C4-2B (cell line): ENCODE results near the gene BMERB1.
"Not testable (repeated sequence)": the region's sequence is repeated elsewhere in the genome, so short reads cannot be mapped to it uniquely, and the experiment has no call there.

Source experiments
- H3K27ac ChIP-seq: fragments of 450-650 bp; 2 replicates; pipeline ENCODE4 v1.5.1; 2017
- ZFX ChIP-seq: fragments of 450-650 bp; IDR thresholded peaks from 2 replicates; pipeline ENCODE4 v1.6.1; 2017
- TF ChIP-seq, protein P1 (sequence below): fragments of 450-650 bp; conservative IDR thresholded peaks from 2 replicates; pipeline ENCODE4 v1.5.1; 2017; ENCODE audit warnings: mild to moderate bottlenecking

Gene BMERB1

DNA sequence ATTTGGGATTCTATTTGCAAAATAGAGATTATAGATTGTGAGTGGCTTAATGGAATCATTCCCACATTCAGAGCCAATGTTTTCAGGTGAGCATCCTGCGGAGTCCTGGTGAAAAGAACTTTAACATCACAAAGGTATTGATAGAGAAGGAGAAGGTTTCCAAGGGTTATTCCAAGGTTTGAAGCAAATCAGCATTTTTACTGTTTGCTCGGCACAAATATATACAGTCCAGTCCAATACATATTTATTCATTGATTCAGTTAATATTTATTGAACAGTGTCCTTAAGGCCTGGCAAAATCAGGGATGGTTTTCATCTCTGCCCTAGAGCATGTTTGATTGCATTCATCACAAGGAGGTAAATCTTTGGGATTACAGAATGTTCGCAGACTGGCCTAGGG lies 32.4 kb upstream of the BMERB1 start:
- TF ChIP-seq, protein P1, sequence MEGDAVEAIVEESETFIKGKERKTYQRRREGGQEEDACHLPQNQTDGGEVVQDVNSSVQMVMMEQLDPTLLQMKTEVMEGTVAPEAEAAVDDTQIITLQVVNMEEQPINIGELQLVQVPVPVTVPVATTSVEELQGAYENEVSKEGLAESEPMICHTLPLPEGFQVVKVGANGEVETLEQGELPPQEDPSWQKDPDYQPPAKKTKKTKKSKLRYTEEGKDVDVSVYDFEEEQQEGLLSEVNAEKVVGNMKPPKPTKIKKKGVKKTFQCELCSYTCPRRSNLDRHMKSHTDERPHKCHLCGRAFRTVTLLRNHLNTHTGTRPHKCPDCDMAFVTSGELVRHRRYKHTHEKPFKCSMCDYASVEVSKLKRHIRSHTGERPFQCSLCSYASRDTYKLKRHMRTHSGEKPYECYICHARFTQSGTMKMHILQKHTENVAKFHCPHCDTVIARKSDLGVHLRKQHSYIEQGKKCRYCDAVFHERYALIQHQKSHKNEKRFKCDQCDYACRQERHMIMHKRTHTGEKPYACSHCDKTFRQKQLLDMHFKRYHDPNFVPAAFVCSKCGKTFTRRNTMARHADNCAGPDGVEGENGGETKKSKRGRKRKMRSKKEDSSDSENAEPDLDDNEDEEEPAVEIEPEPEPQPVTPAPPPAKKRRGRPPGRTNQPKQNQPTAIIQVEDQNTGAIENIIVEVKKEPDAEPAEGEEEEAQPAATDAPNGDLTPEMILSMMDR = no peak
- no peak for TF ChIP-seq ZFX
- no peak overlapping the region for H3K27ac ChIP-seq

GRCh38 chr16:15403392-15403995 lies 30.9 kb upstream of the BMERB1 start:
- no peak for TF ChIP-seq ZFX
- TF ChIP-seq, protein P1 = no peak
- no peak overlapping the region for H3K27ac ChIP-seq

GRCh38 chr16:15404091-15404490 lies 30.3 kb upstream of the BMERB1 start:
- not testable (repeated sequence) for H3K27ac ChIP-seq

DNA sequence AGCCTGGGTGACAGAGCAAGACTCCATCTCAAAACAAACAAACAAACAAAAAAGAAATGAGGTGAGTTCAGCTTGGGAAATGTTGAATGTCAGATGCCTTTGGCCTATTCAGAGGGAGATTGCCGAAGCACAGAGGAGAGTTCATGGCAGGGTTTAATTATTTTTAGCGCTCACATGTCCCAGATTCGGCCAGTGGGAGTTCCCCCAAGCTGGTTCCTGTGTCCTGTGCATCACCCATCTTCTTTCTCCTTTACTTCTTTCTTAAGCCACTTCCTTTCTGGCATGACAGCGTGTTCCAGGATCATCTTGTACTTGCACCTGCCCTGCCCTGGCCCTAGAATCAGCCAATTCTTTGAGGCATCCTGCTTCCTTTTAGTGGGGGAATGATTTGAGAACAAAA lies 29.6 kb upstream of the BMERB1 start:
- TF ChIP-seq, protein P1 = no peak
- no peak for TF ChIP-seq ZFX
- 0 out of 2 replicates have a peak overlapping the region, but pooled peaks have one; percentile 10 for H3K27ac ChIP-seq

DNA sequence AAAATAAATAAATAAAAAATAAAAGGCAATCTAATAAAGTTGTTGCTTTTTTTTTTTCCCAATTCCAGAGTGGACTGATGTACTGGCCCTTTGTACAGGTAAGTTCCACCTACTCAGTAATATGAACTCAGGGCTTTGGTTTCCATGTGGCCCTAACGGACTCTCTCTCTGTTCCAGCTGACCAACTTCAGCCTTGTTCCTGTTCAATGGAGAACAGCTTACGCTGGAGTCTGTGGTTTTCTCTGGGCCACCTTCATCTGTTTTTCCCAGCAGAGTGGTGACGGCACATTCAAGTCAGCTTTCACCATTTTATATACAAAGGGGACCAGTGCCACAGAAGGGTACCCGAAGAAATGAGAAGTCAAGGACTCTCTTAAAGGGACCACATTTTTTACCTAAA lies 26.6 kb upstream of the BMERB1 start:
- H3K27ac ChIP-seq = not testable (repeated sequence)

GRCh38 chr16:15409476-15409875 lies 24.9 kb upstream of the BMERB1 start:
- H3K27ac ChIP-seq = not testable (repeated sequence)

GRCh38 chr16:15415511-15415985 lies 18.8 kb upstream of the BMERB1 start:
- no peak overlapping the region for H3K27ac ChIP-seq

DNA sequence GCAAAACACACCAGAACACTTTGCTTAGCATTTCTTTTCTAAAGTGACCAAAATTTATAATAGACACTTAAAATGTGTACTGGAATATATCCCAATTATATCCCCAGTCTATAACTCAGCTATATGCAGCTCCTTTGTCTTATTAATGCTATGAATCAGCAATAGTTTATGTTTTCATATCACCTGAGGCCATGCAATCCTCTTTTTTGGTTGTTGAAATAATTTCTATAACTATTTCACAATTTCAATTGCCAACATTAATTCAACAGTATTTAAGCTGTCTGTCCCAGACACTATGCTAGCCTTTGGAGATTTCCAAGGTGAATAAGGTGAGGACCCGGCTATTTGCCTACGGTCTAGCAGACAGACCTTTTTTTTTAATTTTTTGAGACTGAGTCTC lies 17.2 kb upstream of the BMERB1 start:
- no peak overlapping the region for H3K27ac ChIP-seq
- TF ChIP-seq, protein P1 = no peak
- no peak for TF ChIP-seq ZFX

More at GRCh38 chr16:15415511-15415985, 18.8 kb upstream of the BMERB1 start:
- no peak for TF ChIP-seq ZFX
- TF ChIP-seq, protein P1 = no peak

DNA sequence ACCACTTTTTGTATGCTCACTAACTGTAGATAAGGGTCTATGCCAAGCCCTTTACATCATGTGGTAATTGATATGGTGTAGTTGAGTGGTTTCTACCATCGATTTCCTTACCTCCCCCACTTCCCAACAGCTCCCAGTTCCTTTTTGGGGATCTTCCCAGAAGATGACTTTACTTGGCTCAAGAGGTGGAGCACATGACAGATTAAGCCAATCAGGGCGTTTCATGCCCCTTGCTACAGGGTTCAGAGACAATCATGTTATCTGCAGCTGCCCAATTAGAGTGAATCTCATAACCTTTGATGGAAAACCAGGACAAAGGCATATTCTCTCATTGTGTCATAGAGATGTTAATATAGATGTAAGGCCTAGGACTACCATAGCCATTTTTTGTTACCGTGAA lies 16.2 kb upstream of the BMERB1 start:
- TF ChIP-seq, protein P1 = no peak
- TF ChIP-seq ZFX = no peak

DNA sequence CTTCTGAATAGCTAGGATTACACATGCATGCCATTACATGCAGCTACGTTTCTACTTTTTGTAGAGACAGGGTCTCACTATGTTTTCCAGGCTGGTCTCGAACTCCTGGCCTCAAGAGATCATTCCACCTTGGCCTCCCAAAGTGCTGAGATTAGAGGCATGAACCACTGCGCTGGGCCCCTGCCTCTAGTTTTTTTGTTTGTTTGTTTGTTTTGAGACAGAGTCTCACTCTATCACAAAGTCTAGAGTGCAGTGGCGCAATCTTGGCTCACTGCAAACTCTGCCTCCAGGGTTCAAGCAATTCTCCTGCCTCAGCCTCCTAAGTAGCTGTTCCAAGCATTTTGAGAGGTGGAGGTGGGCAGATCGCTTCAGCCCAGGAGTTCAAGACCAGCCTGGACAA lies 12.7 kb upstream of the BMERB1 start:
- not testable (repeated sequence) for H3K27ac ChIP-seq

More for the DNA sequence above, 16.2 kb upstream of the BMERB1 start:
- H3K27ac ChIP-seq = no peak overlapping the region
